PC-3 (cell line): ENCODE measurements around the gene CRTC1. TPM values are rescaled to one million over a fixed set of nuclear protein-coding genes. Genes with fewer than 3 reads are reported as not detected.

Source experiments
- ATAC-seq: fragments of 200-7000 bp; cut with Tn5 transposase; 2 replicates; pipeline ENCODE4 v1.9.1; 2020; ENCODE audit warnings: mild to moderate bottlenecking, moderate library complexity
- BruUV-seq: library from RNA; stranded (reverse); fragments of 400-500 nt; replicated peaks from 2 replicates; lab custom pipeline; 2021; lab: Mats Ljungman, UMichigan
- CTCF ChIA-PET: fragments of 300-600 bp; sonication (Branson Sonifier 250); formaldehyde crosslinking; loops from one replicate; lab custom pipeline; 2022; ENCODE audit warnings: antibody characterized with exemption; lab: Charles Lee
- POLR2A ChIA-PET: fragments of 300-600 bp; sonication (Branson Sonifier 250); formaldehyde crosslinking; loops from one replicate; lab custom pipeline; 2022; ENCODE audit warnings: antibody characterized with exemption; ENCODE audit not compliant: unreplicated experiment; lab: Charles Lee
- DNase-seq: peaks from one replicate; pipeline ENCODE4 v3.0.0-alpha.2; 2015
- H2AFZ ChIP-seq: fragments of 300-600 bp; sonication (generic); 2 replicates; pipeline ENCODE4 v1.6.0; 2016; ENCODE audit warnings: antibody characterized with exemption, low read length
- H3F3A ChIP-seq: fragments of 300-600 bp; sonication (generic); one replicate; pipeline ENCODE4 v1.6.0; 2017; ENCODE audit warnings: antibody characterized with exemption, low read length, control low read depth, mild to moderate bottlenecking; ENCODE audit not compliant: unreplicated experiment
- H3K27ac ChIP-seq: fragments of 300-600 bp; sonication (generic); 2 replicates; pipeline ENCODE4 v1.5.1; 2016; ENCODE audit warnings: mild to moderate bottlenecking, low read length
- H3K27me3 ChIP-seq: fragments of 300-600 bp; sonication (generic); 2 replicates; pipeline ENCODE4 v1.6.1; 2016; ENCODE audit warnings: low read length, mixed read lengths
- H3K36me3 ChIP-seq: fragments of 300-600 bp; sonication (generic); 2 replicates; pipeline ENCODE4 v1.6.1; 2016; ENCODE audit warnings: low read depth, mixed run types, low read length, mixed read lengths
- H3K4me1 ChIP-seq: fragments of 300-600 bp; sonication (generic); 2 replicates; pipeline ENCODE4 v1.5.1; 2016; ENCODE audit warnings: low read length; ENCODE audit not compliant: insufficient read depth
- H3K4me2 ChIP-seq: fragments of 300-600 bp; sonication (generic); 2 replicates; pipeline ENCODE4 v1.6.0; 2016; ENCODE audit warnings: low read length
- H3K4me3 ChIP-seq: fragments of 300-600 bp; sonication (generic); 2 replicates; pipeline ENCODE4 v1.5.1; 2016; ENCODE audit warnings: mild to moderate bottlenecking, low read length, mixed read lengths
- H3K79me2 ChIP-seq: fragments of 300-600 bp; sonication (generic); 2 replicates; pipeline ENCODE4 v1.6.1; 2017; ENCODE audit warnings: low read length, mixed read lengths
- H3K9ac ChIP-seq: fragments of 300-600 bp; sonication (generic); 2 replicates; pipeline ENCODE4 v1.6.0; 2016; ENCODE audit warnings: mild to moderate bottlenecking, low read length
- H3K9me2 ChIP-seq: fragments of 300-600 bp; sonication (generic); replicated peaks from 2 replicates; pipeline ENCODE4 v1.6.1; 2016; ENCODE audit warnings: mixed run types, low read length, mixed read lengths
- H3K9me3 ChIP-seq: fragments of 300-600 bp; sonication (generic); 2 replicates; pipeline ENCODE4 v1.6.1; 2016; ENCODE audit warnings: low read length, mixed read lengths
- H4K20me1 ChIP-seq: fragments of 300-600 bp; sonication (generic); 2 replicates; pipeline ENCODE4 v1.6.1; 2016; ENCODE audit warnings: low read length, mixed read lengths
- EZH2 ChIP-seq: fragments of 300-600 bp; sonication (generic); IDR thresholded peaks from one replicate; pipeline ENCODE4 v1.6.1; 2017; ENCODE audit warnings: antibody characterized with exemption, mild to moderate bottlenecking, low read length; ENCODE audit not compliant: unreplicated experiment
- EZH2phosphoT487 ChIP-seq: fragments of 300-600 bp; sonication (generic); IDR thresholded peaks from 2 replicates; pipeline ENCODE4 v1.6.1; 2018; ENCODE audit warnings: mild to moderate bottlenecking, antibody characterized with exemption, low read length, borderline replicate concordance
- intact Hi-C: fragments of 100-400 bp; cut with micrococcal nuclease; formaldehyde crosslinking; loops from 2 replicates; pipeline ENCODE4 v1.9.0; 2023
- total RNA-seq: library from RNA; depleted of rRNA; stranded (reverse); fragments of >200 nt; gene quantifications from 2 replicates; pipeline ENCODE4 v1.2.3, GENCODE V29; 2014
- TF ChIP-seq, protein P1 (sequence below): fragments of 300-600 bp; sonication (generic); conservative IDR thresholded peaks from 2 replicates; pipeline ENCODE4 v1.5.1; 2017; ENCODE audit warnings: antibody characterized with exemption, low read depth, mild to moderate bottlenecking, low read length

The CRTC1 gene
- total RNA-seq, 1 experiment from 2014 or later: 6.7 TPM

DNA sequence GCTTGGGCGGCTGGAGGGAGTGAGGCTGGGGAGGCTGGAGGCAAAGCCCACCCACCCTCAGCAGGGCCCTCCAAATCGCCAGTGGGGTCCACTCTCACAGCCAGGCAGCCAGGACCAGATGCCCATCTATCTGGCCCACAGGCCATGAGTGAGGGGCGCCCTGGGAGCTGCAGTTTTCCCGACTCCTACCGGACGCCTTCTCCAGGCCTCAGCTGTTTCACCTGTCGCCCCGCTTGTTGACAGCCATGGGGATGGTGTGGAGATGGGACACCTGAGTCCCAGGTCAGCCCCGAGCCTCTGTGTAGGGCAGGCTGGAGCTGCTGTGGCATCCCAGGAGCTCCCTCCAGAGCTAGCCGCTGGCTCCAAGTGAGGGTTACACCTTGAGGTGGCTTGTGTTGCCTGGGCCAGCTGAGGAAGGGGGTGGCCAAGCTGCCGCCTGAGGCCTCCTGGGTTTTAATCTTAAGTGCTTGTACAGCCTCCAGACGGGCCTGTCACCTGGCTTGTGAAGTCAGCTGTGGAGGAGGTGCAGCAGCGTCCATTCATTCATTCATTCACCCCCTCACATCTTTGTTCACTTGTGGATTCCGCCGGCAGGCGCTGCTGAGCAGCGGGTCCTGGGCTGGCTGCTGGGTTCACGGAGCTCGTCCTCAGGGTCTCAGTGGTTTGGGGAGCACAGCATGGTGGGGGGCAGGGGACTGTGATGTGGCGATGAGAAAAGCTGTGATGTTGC is 55.6 kb downstream of the CRTC1 start:
- Histone ChIP-seq H3K27ac (no peak overlapping the region), H3K4me2 (no peak overlapping the region), H2AFZ (no peak overlapping the region), H3F3A (no peaks in the 10 kb centered on the region), H3K27me3 (no peaks in the 10 kb centered on the region), H3K4me3 (no peak overlapping the region), H3K9me2 (no peaks in the 10 kb centered on the region), H3K79me2 (no peaks in the 10 kb centered on the region), H3K9ac (no peak overlapping the region), H3K4me1 (peaks cover 9% of the 10 kb centered on the region; the same call in 1 of the 2 replicates), H3K9me3 (no peaks in the 10 kb centered on the region), H3K36me3 (no peaks in the 10 kb centered on the region), H4K20me1 (no peaks in the 10 kb centered on the region; the same call in 1 of the 2 replicates)
- DNase-seq (no peak), ATAC-seq (no peak)
- ChIA-PET CTCF (no interaction called here), POLR2A (interaction anchor here (0.6 kb wide), 1 partner anchor 324 kb away, joined by 3 read pairs; the partner anchor contains the start of gene SLC25A42)
- no TSS peak for BruUV-seq
- intact Hi-C loops: no loop called here
- TF ChIP-seq EZH2: no peak

DNA sequence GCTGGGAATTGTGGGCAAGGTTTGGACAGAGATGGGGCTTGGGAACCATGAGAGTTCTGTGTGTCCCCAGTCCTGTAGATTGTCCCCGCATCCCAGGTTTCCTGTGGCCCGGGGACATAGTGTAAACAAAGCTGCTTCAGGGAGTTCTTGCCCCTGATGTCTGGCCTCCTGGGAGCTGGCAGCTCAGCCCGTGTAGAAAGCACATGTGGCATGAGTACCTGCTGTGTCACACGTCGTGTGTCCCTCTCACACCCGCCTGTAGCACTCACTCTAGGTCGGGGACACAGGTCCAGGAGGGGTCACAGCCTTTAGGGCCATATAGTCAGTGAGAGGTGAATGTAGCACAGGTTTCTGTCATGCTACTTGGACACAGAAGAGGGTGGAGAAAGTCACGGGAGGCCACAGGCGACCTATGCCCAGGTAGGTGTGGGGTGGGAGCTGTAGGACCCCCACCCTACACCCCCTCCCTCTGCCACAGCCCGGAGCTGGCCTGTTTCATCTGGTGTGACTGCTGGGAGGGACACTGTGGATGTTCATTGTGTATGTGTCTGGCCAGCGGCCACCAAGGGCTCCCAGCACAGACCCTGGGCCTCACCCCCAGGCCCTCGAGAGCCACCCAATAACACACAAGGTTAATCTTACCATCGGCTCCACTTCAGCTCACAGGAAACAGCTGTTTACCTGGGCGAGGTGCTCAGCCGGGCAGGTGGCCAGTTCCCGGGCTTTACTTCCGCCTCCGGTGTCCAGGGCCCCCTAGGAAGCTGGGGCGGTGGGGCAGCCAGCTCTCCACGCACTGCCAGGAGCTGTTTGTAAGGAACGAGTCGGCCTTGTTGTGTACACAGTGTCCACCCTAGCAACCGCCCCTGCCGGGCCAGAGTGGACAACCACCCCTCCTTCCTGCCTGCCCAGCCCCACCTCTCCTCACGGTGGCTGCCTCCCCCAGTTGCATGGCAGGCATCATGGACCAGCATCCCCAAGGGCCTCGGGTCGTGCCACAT is 57.9 kb downstream of the CRTC1 start:
- H4K20me1 ChIP-seq: no peaks in the 10 kb centered on the region; the same call in 1 of the 2 replicates
- CTCF ChIA-PET: no interaction called here
- DNase-seq: peak; percentile 47

DNA sequence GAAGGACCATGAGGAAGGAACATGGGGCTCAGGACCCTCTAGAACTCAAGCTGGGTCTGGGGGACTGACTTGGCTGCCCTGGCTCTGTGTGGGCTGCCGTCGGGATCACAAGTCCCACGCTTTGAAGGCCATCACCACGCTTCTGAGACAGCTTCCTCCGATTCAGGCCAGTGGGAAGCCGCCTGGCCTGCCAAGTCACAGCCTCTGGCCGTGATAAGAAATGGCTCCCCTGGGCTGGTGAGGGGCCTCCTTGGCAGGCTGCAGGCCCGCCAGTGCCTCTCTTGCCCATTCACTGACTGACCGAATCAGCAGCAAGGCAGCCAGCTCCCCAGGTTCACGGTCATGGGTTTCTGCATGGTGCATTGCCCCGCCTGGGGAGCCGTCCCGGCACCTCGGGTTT is 58.8 kb downstream of the CRTC1 start:
- Histone ChIP-seq H3K4me3 (no peak overlapping the region), H4K20me1 (no peaks in the 10 kb centered on the region; the same call in 1 of the 2 replicates), H3K27me3 (no peaks in the 10 kb centered on the region), H3K9ac (no peak overlapping the region), H3K4me1 (peaks cover 9% of the 10 kb centered on the region; the same call in 1 of the 2 replicates), H3K4me2 (no peak overlapping the region), H3K79me2 (no peaks in the 10 kb centered on the region), H2AFZ (no peak overlapping the region), H3K27ac (no peak overlapping the region), H3K9me3 (no peaks in the 10 kb centered on the region), H3K9me2 (no peaks in the 10 kb centered on the region), H3F3A (no peaks in the 10 kb centered on the region), H3K36me3 (no peaks in the 10 kb centered on the region)
- intact Hi-C loops: no loop called here
- ATAC-seq: no peak
- no peak for TF ChIP-seq EZH2
- TF ChIP-seq, protein P1, sequence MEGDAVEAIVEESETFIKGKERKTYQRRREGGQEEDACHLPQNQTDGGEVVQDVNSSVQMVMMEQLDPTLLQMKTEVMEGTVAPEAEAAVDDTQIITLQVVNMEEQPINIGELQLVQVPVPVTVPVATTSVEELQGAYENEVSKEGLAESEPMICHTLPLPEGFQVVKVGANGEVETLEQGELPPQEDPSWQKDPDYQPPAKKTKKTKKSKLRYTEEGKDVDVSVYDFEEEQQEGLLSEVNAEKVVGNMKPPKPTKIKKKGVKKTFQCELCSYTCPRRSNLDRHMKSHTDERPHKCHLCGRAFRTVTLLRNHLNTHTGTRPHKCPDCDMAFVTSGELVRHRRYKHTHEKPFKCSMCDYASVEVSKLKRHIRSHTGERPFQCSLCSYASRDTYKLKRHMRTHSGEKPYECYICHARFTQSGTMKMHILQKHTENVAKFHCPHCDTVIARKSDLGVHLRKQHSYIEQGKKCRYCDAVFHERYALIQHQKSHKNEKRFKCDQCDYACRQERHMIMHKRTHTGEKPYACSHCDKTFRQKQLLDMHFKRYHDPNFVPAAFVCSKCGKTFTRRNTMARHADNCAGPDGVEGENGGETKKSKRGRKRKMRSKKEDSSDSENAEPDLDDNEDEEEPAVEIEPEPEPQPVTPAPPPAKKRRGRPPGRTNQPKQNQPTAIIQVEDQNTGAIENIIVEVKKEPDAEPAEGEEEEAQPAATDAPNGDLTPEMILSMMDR: no peak
- no peak for TF ChIP-seq EZH2phosphoT487
- no TSS peak for BruUV-seq
- no peak for DNase-seq
- CTCF ChIA-PET: no interaction called here
- POLR2A ChIA-PET: no interaction called here

More for the DNA sequence above, 57.9 kb downstream of the CRTC1 start:
- H3K27ac ChIP-seq: no peak overlapping the region
- H3K9me3 ChIP-seq: no peaks in the 10 kb centered on the region
- H3F3A ChIP-seq: no peaks in the 10 kb centered on the region
- H3K9me2 ChIP-seq: no peaks in the 10 kb centered on the region
- TF ChIP-seq EZH2: no peak
- TF ChIP-seq, protein P1: no peak
- TF ChIP-seq EZH2phosphoT487: no peak
- H3K36me3 ChIP-seq: no peaks in the 10 kb centered on the region
- no peak overlapping the region for H3K4me3 ChIP-seq
- H3K79me2 ChIP-seq: no peaks in the 10 kb centered on the region
- no peak overlapping the region for H3K9ac ChIP-seq
- peaks cover 9% of the 10 kb centered on the region; the same call in 1 of the 2 replicates for H3K4me1 ChIP-seq
- ATAC-seq: peak; percentile 88
- POLR2A ChIA-PET: no interaction called here
- H3K4me2 ChIP-seq: no peak overlapping the region
- no peak overlapping the region for H2AFZ ChIP-seq
- intact Hi-C loops: no loop called here
- no TSS peak for BruUV-seq
- H3K27me3 ChIP-seq: no peaks in the 10 kb centered on the region
